ENCODE data around the gene KRTAP5-5.
A peak's percentile ranks its signal among the peaks of the same experiment; 100 is the strongest.

DNA sequence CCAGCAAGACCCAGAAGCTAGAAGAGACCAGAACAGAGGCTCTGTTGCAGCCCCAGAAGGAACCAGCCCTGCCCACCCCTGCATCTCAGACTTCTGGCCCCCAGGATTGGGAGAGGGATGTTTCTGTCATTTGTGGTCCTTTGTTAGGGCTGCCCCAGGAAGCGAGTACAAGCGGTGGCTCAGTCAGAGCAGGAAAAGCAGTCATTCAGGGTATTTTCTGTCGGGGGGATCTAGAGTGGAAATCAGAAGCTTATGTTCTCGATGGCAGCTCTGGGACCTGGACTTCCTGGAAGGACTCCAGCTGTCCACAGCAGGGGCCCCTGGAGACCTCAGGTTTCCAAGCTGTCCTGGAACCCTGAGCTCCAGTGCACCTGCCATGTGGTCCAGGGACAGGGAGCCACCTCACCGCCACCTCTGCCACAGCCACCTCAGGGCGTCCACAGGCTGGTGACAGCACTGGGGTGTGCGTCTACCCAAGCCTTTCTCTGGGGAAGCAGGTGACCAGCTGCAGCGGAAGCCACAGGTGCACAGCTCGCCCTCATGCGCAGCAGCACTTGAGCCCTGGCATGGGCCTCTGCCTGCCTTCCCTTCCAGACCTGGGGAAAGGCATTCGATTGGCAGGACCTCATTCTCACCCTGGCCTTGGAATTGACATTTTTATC is 2.6 kb downstream of the KRTAP5-5 start:
- TF ChIP-seq, protein P1, sequence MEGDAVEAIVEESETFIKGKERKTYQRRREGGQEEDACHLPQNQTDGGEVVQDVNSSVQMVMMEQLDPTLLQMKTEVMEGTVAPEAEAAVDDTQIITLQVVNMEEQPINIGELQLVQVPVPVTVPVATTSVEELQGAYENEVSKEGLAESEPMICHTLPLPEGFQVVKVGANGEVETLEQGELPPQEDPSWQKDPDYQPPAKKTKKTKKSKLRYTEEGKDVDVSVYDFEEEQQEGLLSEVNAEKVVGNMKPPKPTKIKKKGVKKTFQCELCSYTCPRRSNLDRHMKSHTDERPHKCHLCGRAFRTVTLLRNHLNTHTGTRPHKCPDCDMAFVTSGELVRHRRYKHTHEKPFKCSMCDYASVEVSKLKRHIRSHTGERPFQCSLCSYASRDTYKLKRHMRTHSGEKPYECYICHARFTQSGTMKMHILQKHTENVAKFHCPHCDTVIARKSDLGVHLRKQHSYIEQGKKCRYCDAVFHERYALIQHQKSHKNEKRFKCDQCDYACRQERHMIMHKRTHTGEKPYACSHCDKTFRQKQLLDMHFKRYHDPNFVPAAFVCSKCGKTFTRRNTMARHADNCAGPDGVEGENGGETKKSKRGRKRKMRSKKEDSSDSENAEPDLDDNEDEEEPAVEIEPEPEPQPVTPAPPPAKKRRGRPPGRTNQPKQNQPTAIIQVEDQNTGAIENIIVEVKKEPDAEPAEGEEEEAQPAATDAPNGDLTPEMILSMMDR (IDR thresholded peaks at IDR 0.05), result no peak
- peak in 2 of 3 donors; percentile 26 to 49 for TF ChIP-seq POLR2A (IDR thresholded peaks at IDR 0.05)

Measured in body of pancreas (tissue), 4 donors.